Measurements from ENCODE around the gene EVI2A.
"Not testable (repeated sequence)": the region's sequence is repeated elsewhere in the genome, so short reads cannot be mapped to it uniquely, and the experiment has no call there.

Gene EVI2A

DNA sequence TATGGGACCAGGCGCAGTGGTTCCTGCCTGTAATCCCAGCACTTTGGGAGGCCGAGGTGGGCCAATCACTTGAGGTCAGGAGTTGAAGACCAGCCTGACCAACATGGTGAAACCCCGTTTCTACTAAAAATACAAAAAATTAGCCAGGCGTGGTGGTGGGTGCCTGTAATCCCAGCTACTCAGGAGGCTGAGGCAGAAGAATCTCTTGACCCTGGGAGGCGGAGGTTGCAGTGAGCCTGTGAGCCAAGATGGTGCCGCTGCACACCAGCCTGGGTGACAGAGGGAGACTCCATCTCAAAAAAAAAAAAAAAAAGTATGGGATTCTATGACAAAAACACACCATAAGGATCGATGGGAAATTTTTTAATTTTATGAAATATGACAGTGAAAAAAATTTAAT is 9.2 kb downstream of the EVI2A start:
- not testable (repeated sequence) for DNase-seq (ENCODE audit: low read depth)

DNA sequence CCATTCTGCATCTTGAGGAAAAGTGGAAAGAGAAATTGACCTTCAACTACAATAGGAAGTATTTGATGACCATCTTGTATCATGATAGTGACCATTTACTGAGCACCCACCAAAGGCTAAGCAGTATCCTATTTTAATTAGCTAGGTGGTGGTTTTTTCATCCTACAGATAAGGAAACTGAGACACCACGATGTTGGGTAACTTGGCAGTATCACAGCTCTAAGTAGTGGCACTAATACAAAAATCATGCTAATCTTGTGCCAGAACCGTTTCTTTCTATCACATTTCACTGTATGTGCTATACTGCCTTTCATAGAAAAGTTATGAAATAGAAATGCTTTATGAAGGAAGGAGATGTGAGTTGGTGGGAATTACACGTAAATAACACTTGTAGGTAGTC is 9.9 kb downstream of the EVI2A start:
- no peak for DNase-seq (ENCODE audit: low read depth)

DNA sequence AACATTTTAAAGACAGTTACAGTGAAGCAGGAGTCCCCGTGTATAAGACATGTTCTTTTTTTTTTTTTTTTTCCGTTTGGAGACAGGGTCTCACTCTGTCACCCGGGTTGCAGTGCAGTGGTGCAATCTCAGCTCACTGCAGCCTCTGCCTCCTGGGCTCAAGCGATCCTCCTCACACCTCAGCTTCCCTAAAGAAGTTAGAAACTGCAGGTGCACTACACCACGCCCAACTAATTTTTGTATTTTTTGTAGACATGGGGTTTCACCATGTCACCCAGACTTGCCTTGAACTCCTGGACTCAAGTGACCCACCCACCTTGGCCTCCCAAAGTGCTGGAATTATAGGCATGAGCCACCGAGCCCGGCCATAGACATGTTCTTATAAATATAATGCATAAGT is 10.5 kb downstream of the EVI2A start:
- DNase-seq (ENCODE audit: low read depth) = no peak

DNA sequence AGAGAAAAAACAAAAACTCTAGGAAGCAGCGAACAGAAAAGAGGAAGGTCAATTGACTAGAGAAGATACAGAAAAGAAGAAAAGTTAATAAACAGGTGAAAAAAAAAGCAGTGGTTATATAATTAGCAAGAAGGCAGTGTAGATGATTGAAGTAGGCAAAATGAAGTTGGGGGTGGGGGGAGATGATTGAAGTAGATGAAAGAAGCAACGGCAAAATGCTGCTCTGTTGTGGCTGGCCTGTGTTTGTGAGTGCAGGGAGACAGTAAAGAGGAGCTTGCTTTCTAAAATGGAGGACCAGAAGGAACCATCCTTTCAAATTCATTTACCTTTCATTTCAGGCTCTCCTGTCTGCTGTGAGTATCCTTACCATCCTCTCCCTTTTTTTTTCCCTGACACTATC is 11.2 kb downstream of the EVI2A start:
- no peak for DNase-seq (ENCODE audit: low read depth)

DNA sequence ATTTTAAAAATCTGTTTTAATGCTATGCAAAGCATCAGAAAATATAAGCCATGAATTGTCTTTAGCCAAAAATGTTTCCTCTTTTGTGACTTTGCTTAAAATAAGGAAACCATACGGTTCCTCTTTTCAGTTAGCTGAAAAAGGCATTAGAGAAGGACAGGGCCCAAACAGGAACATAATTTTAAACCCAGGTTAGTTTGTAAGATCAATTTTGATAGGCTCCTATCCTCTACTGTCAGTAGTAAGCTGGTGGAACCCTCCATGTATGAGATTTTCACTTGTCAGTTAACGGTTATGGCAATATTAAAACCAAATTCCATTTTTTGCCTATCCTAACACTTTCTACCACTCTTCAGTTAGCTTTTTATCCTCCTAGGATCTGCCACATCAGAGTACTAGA is 11.9 kb downstream of the EVI2A start:
- DNase-seq (ENCODE audit: low read depth) = no peak

DNA sequence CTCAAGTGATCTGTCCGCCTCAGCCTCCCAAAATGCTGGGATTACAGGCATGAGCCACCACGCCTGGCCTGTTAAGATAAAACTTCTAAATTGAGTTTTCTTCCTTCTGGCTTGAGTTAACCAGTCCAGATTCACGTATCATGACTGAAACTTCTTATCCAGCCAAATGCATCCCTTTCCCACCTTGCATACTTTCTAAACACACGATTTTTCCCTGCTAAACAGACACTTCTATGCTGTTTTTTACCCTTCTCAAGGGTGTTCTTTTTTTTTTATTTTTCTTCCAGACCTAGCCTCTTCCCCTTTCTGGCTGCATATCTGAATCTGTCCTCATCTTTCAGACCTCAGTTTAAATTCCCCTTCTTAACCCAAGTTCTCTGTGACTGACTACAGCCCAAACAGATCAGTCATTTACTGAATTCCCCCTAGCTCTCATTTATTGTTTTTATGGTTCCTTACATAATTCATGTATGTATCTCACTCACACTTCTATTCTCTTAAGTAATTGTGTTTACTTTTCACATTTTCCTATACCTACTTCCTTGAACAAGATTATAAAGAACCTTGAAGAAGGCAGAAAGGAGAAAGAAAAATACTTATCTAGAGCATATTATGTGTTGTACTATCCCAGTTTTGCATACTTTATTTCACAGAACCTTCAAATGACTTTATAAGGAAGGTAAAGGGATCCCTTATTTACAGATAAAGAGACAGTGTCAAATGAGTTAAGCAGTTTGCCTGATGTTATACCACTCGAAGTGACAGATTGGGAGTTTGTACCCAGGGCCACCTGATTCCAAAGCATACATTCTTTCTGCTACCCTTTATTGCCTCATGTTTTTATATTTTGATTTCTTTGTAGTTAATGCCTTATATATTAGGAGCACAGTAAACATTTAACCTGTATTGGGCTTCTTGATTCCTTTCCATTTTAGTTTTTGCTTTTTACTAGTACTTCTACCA is 12.8 kb downstream of the EVI2A start:
- no peak for DNase-seq (ENCODE audit: low read depth)

DNA sequence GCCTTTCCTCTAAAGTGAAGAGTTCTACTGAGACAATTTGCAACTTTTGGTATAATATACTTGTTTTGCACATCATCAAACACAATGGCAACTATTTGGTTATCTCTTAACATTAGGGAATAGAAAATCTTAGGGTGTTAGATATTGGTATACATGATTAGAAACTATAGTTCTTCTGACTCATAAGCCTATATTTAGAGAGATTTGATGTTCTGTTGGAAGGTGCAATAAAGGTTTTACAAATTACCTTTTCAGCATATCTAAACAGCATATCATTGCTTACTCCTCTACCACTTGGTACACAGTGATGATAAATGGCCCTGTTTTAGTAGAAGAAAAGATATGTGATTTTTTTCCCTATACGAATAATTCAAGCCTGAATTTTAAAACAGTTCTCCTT is 13.8 kb downstream of the EVI2A start:
- DNase-seq (ENCODE audit: low read depth) = no peak

DNA sequence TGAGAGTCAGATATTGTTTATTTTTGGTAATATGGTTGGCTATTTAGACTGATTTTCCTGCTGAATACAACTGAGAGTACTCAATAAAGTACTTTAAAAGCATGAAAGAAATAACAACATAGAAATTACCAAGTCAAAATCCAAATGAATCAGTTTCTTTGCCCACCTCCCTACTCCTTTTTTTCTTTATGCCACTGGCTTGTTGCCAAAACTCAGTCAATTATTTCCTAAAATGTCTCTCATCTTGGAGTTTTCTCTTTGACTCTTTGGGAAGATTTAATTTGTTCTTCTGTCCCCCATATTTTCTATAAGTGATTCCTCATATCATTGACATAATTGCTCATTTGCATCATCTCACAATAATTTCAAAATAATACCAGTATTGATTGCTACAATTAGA is 21.8 kb downstream of the EVI2A start:
- no peak for DNase-seq (ENCODE audit: low read depth)

DNA sequence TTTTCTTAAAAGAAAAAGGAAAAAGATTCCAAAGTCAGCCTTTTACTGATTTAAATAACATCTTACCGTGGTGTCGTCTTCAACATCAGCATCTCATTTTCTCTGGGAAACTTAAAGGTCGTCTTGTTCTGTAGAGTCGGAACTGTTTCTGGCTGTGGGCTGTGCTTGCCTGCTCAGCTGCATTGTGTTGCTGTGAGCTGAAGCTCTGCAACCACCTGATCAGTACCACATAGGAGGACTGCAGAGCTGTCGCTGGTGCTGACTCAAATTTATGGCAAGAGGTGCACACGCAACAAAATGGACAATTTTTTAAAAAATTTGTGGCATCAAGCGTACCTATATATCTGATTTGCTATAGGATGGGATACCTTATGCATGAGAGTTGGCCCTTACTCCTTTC is 24.3 kb downstream of the EVI2A start, which contains the start of gene OMG:
TSS of gene OMG (minus strand) at position 150 of the 400 bp plus-strand sequence. CDS start 908 bp downstream, outside the sequence.
- no peak for DNase-seq (ENCODE audit: low read depth)

DNA sequence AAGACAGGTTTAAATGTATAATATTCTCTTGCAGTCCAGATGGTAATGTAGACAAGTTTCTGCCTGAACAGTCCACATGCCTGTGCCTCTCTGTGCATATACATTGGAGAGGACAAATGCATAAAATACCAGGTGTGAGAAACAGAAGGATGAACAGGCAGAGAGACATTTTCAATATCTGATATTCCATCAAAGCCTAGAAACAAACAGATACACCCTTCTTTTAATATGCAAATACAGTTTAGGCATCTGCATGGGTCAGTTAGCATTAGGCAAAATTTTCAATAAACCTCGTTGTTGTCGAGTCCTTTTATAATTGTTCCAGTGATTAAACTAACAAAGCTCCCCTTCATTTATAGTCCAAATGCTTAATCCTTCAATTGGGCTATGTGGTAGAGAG is 25.3 kb downstream of the EVI2A start:
- no peak for DNase-seq (ENCODE audit: low read depth)

DNA sequence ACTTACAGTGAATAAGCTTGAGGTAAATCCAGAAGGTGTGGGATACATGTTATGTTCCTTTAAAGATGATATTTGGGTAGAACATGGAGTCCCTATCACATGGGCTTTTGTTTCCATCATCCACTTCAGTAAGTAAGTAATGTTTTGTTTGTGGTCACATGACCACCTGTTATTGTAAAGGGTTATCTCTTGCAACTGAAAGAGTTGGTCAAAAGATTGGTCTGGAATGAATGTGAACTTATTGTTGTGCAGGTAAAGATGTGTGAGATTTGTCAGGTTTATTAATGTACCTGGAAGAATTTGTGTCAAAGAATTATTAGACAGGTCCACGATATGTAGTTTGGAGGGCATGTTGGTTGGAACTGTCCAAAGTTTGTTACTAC is 25.9 kb downstream of the EVI2A start:
- DNase-seq (ENCODE audit: low read depth) = no peak

DNA sequence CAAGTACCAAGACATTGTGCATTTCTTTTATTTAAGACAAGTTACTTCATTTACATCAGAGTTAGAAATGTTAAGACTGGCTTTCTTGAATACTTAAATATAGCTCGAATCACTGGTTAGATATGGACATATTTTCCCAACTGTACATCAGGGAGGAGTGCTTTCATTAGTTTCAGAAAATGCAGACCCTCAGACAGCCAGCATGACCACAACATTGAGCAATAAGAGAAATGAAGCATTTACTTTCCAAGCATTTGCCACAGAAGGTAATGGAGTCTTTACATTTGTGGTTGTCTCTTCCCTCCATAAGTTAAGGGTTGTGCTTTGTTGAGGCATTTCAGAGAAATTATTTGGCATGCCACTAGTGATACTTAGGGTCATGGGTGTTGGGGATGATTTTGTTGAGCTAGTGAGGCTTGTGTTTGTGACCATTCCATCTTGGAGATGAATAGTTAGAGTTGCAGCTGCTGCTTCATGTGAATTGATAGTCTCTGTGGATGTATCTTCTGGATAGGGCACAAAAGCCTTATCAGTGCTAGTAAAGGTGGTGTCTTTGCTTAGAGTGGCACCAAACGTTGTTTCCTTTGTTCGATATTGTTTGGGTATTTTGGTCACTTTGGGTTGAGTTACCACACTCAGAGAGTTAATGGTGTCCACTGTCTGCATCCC is 26.5 kb downstream of the EVI2A start:
- DNase-seq (ENCODE audit: low read depth) = no peak

DNA sequence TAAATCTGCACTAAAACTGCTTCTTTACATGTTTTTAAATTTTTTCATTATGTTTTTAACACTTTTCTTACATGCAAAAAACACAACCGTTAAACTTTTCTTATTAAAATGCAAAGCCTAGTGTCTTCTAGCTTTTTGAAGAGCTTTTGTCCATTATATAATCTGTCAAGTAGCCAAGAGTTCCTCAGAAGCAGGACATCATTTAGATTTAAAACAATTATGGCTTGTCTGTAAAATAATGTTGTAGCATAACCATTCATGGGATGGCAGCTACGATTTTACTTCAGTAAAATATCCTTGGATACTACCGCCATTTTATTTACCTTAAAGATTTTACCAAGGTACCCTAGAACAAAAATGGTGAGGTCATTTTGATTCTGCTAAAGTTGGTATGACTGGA is 27.2 kb downstream of the EVI2A start:
- DNase-seq (ENCODE audit: low read depth) = no peak

DNA sequence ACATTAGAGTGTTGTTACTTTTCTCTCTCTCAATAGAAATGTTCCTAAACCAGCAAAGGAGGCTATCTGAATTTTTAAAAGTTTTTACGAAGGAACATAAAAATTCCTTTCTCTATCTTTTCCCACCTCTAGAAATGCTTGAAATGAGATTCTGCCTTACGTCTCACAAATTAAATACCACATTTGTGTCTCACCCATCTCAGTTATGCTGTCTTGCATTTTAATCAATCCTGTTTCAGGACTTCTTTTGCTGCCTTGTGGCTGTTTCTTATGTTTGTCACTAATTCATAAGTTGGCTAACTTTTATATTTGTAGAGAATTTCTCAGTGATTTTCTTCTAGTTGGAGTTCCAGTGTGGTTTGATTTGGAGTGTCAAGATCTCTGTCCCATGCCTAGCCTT is 27.8 kb downstream of the EVI2A start:
- DNase-seq (ENCODE audit: low read depth) = no peak

DNA sequence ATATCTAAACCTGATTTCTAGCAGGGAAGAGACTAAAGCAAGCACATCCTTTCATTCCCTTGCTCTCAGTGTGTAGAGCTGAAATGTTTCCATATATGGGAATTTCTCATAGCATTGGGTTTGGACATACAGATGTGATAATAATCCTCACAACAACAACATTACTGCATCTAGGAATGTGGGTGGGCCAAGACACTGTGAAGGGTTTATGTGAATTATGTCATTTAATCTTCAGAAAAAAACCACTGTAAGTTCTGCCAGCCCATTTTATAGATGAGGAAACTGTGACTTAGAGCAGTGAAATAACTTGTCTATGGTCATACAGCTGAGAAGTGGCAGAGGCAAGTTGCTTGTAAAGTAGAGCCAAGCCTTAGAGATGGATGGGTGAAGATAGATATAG is 29.6 kb downstream of the EVI2A start:
- no peak for DNase-seq (ENCODE audit: low read depth)

DNA sequence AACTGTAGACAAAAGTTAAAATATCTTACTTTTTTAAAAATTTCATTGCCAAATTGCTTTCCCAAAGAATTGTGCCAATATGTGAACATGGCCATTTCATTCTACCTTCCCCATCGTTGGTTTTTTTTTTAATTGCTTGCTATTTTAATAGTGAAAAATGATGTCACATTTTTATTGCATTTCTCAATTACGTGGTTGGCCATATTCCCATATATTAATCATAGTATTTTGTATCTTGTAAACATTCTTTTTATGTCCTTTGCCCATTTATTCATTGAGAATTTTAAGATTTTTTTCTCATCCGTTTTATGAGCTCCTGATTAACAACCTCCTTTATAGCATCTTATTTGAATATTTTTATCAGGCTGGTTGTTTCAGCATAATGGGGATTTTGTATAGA is 31.6 kb downstream of the EVI2A start:
- DNase-seq (ENCODE audit: low read depth) = no peak

DNA sequence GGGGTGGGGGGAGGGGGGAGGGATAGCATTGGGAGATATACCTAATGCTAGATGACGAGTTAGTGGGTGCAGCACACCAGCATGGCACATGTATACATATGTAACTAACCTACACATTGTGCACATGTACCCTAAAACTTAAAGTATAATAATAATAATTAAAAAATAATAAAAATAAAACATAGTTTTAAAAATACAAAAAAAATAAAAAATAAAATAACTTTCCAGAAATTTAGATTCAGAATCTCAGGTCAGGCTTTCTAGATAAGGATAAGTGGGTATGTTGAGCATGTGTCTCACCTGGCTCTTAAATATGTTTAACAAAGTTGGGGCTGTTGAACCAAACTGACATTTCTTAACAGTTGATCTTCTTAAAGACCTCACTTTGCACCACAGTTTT is 33.5 kb downstream of the EVI2A start:
- DNase-seq (ENCODE audit: low read depth) = not testable (repeated sequence)

DNA sequence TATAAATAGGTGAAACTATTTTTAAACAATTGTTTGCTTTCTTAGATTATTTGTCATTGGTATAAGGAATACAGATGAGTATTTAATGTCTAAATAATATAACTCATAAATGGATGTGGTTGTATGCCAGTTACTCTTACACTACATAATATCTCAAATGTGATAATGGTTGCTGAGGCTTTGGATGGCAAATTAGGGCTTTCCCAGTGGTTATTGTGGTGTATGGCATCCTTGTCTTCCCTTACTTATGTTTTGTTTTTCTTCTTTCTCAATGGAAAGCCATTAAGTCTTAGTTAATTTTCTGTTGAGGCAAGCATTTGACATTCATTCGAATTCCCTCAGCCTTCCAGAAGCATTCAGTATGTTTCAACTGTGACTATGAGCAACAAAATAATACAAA is 34.8 kb downstream of the EVI2A start:
- DNase-seq (ENCODE audit: low read depth) = no peak

DNA sequence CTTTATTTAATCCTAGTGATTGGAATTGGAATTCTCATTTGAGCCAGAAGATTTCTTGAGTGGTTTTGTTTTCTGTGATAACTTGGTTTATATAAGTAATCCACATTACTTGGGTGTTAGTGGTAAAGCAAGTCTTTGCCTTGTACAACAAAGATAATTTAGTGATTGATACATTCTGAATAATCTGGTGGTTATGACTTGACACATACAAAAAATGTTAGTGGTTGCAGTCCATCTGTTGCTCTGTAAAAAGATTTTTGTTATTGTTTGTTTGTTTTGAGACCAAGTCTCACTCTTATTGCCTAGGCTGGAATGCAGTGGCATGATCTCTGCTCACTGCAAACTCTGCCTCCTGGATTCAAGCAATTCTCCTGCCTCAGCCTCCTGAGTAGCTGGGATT is 37.6 kb downstream of the EVI2A start:
- no peak for DNase-seq (ENCODE audit: low read depth)

DNA sequence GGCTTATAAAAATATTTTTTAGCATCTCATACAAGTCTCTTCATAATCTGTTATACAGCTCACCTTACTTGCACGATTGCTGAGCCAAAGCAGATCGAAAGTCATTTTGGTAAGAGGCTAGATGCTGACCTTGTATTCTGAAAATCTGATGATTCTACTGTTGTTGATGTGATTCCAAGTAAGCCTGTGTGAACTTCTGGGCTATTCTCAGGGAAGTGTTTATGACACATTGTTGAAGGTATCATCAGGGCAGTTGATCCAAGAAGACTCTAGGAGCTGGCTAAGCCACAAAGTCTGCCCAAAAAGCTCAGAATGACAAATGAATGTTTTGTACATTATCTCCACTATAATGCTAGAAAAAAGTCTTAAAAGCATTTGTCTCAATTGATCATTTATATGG is 40.4 kb downstream of the EVI2A start:
- DNase-seq (ENCODE audit: low read depth) = no peak

DNA sequence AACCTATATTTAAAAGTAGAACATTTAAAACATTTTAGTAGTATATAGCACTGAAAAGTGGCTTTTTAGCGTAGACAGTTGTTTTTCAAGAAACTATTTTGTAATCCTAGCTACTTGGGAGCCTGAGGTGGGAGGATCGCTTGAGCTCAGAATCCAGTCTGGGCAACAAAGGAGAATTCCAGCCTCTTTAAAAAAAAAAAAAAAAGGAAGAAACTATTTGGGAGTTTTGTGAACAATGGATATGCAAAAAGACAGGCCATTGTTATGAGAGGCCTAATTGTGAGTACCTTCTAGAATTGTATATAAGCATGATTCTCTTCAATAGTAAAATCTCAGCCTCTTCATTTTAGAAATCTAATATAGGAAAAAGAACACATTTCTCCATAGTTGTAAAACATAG is 42.0 kb downstream of the EVI2A start:
- no peak for DNase-seq (ENCODE audit: low read depth)

DNA sequence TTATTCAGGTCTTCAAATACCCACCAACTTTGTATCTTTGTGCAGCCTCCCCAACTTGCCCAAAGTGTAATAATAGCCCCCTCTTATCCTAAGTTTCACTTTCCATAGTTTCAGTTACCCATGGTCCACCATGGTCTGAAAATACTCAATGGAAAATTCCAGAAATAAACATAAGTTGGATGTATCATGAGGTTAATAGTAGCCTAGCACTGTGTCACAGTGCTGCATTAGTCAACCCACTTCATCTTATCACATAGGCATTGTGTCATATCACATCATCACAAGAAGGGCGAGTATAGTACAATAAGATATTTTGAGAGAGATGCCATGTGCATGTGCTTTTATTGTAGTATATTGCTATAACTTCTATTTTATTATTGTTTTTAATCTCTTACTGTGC is 46.3 kb downstream of the EVI2A start:
- DNase-seq (ENCODE audit: low read depth) = no peak

DNA sequence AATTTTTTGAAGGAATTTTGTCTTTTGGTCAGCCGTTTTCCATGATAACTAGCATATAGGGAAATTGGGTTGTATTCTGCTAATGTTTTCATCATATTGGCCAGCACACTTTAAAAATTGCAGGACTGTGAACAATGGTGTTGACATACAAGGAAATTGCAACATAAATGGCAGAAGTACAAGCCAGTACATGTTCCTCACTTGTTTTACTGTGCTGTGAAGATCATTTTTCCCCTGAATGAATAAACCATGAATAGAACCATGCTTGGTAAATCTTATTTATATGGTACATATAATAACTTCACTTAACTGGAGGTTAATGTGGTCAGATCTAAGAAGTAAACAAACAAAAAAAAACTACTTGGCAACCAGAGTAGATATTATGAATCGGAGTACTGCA is 47.2 kb downstream of the EVI2A start:
- DNase-seq (ENCODE audit: low read depth) = no peak

DNA sequence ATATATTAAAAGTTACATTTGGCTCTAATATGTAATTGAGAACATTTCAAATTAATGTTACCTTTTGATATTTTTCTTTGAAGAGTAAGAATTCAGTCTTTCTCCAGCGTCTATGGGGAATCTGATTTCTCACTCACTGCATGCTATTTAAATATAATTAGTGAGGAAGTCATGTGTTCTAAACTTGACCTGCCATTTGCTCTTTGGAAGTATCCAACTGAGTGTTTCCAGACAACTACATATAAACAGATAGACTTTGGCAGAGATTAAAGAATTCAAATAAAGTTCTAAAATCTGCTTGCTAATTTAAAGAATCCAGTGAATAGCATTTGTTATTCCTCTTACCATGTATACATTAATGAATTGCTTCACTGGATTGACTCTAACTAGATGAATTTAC is 47.9 kb downstream of the EVI2A start:
- DNase-seq (ENCODE audit: low read depth) = no peak
